Measurements from ENCODE around the gene ENC1. TPM values are rescaled to one million over a fixed set of nuclear protein-coding genes. Genes with fewer than 3 reads are reported as not detected.

Gene ENC1
- total RNA-seq, 2 experiments from 2014 or later, result 12.1 to 25.9 TPM

DNA sequence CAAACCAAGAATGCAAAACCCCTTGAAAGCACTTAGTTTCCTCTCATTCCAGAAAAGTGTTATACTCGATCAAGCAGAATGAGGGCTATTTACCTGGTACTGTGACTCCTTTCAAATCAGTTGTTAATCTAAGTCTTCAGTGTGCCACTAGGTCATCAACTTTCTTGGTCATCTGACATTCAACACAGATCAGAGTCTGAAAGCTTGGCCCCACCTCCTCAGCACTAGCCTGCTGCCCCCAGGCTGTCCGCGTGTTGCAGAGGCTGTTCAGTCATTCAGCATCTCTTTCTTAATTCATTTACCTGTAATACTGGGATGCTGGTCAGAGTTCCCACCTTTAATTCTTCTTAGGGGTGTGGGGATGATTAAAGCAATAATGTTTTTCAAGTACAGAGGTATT lies 28.5 kb downstream of the ENC1 start:
- Histone ChIP-seq H3K4me1 (ENCODE audit: insufficient read depth, low read length, poor library complexity, severe bottlenecking) (no peaks in the 10 kb centered on the region), H3K27ac (ENCODE audit: low read depth, low read length, poor library complexity, severe bottlenecking) (no peak overlapping the region), H3K4me3 (ENCODE audit: low read depth, low read length, poor library complexity, severe bottlenecking) (no peak overlapping the region), H3K9me3 (ENCODE audit: low read length) (no peaks in the 10 kb centered on the region), H4K20me1 (ENCODE audit: insufficient read depth, low read length) (no peaks in the 10 kb centered on the region), H3K36me3 (ENCODE audit: insufficient read depth, low read length) (no peaks in the 10 kb centered on the region), H3K4me2 (ENCODE audit: low read length) (no peak overlapping the region), H2AFZ (ENCODE audit: low read length) (no peak overlapping the region), H3K79me2 (ENCODE audit: insufficient read depth, low read depth, low read length) (no peaks in the 10 kb centered on the region), H3K9me2 (ENCODE audit: insufficient read depth, low read length) (no peaks in the 10 kb centered on the region)
- ChIA-PET CTCF (ENCODE audit: unreplicated experiment) (no interaction called here), POLR2A (no interaction called here)
- no TSS peak for BruUV-seq (replicated peaks)
- no peak for TF ChIP-seq EZH2phosphoT487 (IDR thresholded peaks at IDR 0.05; ENCODE audit: borderline replicate concordance, low read depth, low read length)
- TF ChIP-seq, protein P1, sequence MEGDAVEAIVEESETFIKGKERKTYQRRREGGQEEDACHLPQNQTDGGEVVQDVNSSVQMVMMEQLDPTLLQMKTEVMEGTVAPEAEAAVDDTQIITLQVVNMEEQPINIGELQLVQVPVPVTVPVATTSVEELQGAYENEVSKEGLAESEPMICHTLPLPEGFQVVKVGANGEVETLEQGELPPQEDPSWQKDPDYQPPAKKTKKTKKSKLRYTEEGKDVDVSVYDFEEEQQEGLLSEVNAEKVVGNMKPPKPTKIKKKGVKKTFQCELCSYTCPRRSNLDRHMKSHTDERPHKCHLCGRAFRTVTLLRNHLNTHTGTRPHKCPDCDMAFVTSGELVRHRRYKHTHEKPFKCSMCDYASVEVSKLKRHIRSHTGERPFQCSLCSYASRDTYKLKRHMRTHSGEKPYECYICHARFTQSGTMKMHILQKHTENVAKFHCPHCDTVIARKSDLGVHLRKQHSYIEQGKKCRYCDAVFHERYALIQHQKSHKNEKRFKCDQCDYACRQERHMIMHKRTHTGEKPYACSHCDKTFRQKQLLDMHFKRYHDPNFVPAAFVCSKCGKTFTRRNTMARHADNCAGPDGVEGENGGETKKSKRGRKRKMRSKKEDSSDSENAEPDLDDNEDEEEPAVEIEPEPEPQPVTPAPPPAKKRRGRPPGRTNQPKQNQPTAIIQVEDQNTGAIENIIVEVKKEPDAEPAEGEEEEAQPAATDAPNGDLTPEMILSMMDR (conservative IDR thresholded peaks at IDR 0.05; ENCODE audit: low read length), result no peak
- DNase-seq (ENCODE audit: low spot score), result no peak
- intact Hi-C loops (cut with micrococcal nuclease; ENCODE audit: unreplicated experiment), result no loop called here

DNA sequence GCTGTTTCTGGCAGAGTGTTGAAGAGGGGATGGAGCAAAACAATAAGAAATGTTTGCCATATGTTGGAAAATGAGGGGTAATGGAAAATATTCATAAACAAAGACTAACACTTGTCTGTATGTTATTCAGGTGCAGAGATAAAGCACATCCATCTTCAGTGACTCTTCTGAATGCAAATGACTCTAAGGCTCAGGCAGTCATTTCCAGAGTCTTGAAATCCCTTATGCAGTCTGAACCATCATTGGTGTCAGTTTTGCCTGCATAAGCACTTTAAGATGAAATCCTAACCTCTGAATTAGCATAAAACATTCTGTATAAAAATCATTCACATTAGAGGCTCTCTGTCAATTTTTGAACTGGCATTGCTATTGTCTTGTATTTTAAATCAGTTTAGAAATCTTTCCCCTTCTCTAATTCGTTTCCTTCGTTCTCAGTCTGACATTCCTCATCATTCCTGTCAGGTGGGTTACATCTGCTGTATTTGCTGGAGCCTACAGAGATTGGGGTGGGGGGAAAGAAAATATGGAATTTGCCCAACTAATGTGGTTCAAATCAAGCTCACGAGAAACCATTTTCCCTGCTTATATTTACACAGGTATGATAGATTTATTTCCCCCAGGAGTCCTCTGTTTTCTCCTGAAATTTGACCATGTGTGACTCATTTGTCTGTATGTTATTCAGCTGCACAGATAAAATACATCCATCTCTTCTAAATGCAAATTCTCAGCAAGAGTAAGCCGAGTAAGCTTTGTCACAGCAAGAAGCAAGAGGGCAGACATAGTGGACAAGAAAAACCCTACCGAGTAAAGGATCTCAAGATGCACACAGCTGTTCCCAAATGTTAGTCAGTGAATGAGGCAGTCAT lies 31.6 kb downstream of the ENC1 start:
- H3K9me3 ChIP-seq (ENCODE audit: low read length), result no peaks in the 10 kb centered on the region
- no peaks in the 10 kb centered on the region for H3K9me2 ChIP-seq (ENCODE audit: insufficient read depth, low read length)
- ChIA-PET POLR2A (no interaction called here), CTCF (ENCODE audit: unreplicated experiment) (no interaction called here)
- no peaks in the 10 kb centered on the region for H3K4me1 ChIP-seq (ENCODE audit: insufficient read depth, low read length, poor library complexity, severe bottlenecking)
- intact Hi-C loops (cut with micrococcal nuclease; ENCODE audit: unreplicated experiment), result loop anchor here (5.0 kb wide), 1 partner anchor 52 kb away; no protein-coding TSS in a partner anchor
- BruUV-seq (replicated peaks), result no TSS peak
- no peak overlapping the region for H2AFZ ChIP-seq (ENCODE audit: low read length)
- H4K20me1 ChIP-seq (ENCODE audit: insufficient read depth, low read length), result no peaks in the 10 kb centered on the region
- H3K4me3 ChIP-seq (ENCODE audit: low read depth, low read length, poor library complexity, severe bottlenecking), result no peak overlapping the region
- H3K36me3 ChIP-seq (ENCODE audit: insufficient read depth, low read length), result no peaks in the 10 kb centered on the region
- H3K4me2 ChIP-seq (ENCODE audit: low read length), result no peak overlapping the region
- DNase-seq (ENCODE audit: low spot score), result no peak
- no peaks in the 10 kb centered on the region for H3K79me2 ChIP-seq (ENCODE audit: insufficient read depth, low read depth, low read length)
- TF ChIP-seq, protein P1 (conservative IDR thresholded peaks at IDR 0.05; ENCODE audit: low read length), result no peak
- TF ChIP-seq EZH2phosphoT487 (IDR thresholded peaks at IDR 0.05; ENCODE audit: borderline replicate concordance, low read depth, low read length), result no peak
- H3K27ac ChIP-seq (ENCODE audit: low read depth, low read length, poor library complexity, severe bottlenecking), result no peak overlapping the region

DNA sequence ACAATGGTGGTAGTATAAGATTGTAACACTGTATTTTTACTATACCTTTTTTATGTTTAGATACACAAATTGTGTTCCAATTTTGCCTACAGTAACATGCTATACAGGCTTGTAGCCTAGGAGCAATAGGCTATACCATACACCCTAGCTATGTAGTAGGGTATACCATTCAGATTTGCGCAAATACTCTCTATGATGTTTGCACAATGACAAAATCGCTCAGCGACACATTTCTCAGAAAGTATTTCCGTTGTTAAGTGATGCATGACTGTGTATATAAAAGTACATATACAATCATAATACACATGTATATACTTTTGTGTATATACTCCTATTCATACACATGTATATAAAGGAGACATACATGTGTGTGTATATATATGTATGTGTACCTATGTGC lies 34.8 kb downstream of the ENC1 start:
- no peak overlapping the region for H3K4me2 ChIP-seq (ENCODE audit: low read length)
- no peaks in the 10 kb centered on the region for H3K4me1 ChIP-seq (ENCODE audit: insufficient read depth, low read length, poor library complexity, severe bottlenecking)
- no peak for DNase-seq (ENCODE audit: low spot score)
- ChIA-PET CTCF (ENCODE audit: unreplicated experiment) (no interaction called here), POLR2A (interaction anchor here (0.6 to 0.7 kb wide), 2 partner anchors 10 to 21 kb away, joined by 3 read pairs; no protein-coding TSS in a partner anchor)
- H3K27ac ChIP-seq (ENCODE audit: low read depth, low read length, poor library complexity, severe bottlenecking), result no peak overlapping the region
- no peak overlapping the region for H2AFZ ChIP-seq (ENCODE audit: low read length)
- H3K4me3 ChIP-seq (ENCODE audit: low read depth, low read length, poor library complexity, severe bottlenecking), result no peak overlapping the region
- no TSS peak for BruUV-seq (replicated peaks)
- H3K36me3 ChIP-seq (ENCODE audit: insufficient read depth, low read length), result no peaks in the 10 kb centered on the region
- H3K9me3 ChIP-seq (ENCODE audit: low read length), result no peaks in the 10 kb centered on the region
- H3K79me2 ChIP-seq (ENCODE audit: insufficient read depth, low read depth, low read length), result no peaks in the 10 kb centered on the region
- no peaks in the 10 kb centered on the region for H3K9me2 ChIP-seq (ENCODE audit: insufficient read depth, low read length)
- TF ChIP-seq EZH2phosphoT487 (IDR thresholded peaks at IDR 0.05; ENCODE audit: borderline replicate concordance, low read depth, low read length), result no peak
- TF ChIP-seq, protein P1 (conservative IDR thresholded peaks at IDR 0.05; ENCODE audit: low read length), result no peak
- intact Hi-C loops (cut with micrococcal nuclease; ENCODE audit: unreplicated experiment), result loop anchor here (5.0 kb wide), 1 partner anchor 48 kb away; no protein-coding TSS in a partner anchor
- no peaks in the 10 kb centered on the region for H4K20me1 ChIP-seq (ENCODE audit: insufficient read depth, low read length)
